ENCODE data around the gene MAPRE2. TPM values are rescaled to one million over a fixed set of nuclear protein-coding genes. Genes with fewer than 3 reads are reported as not detected.
"Not testable (repeated sequence)": the region's sequence is repeated elsewhere in the genome, so short reads cannot be mapped to it uniquely, and the experiment has no call there.

The MAPRE2 gene
- total RNA-seq, 4 donors from 2014 or later, result 22.9 to 39.2 (median 35.8) TPM

GRCh38 chr18:35141567-35142274, 100.5 kb downstream of the MAPRE2 start:
- no peak overlapping the region for H3K27ac ChIP-seq
- H3K4me1 ChIP-seq, result peaks cover 0 to 15% (median 4%) of the 10 kb centered on the region in 3 donors
- no peaks in the 10 kb centered on the region for H3K27me3 ChIP-seq
- H3K9me3 ChIP-seq, result no peaks in the 10 kb centered on the region
- TF ChIP-seq POLR2A (IDR thresholded peaks at IDR 0.05) (no peak), CTCF (IDR thresholded peaks at IDR 0.05) (no peak), EP300 (IDR thresholded peaks at IDR 0.05) (no peak), POLR2AphosphoS5 (IDR thresholded peaks at IDR 0.05) (no peak)
- no peak overlapping the region for H3K4me3 ChIP-seq
- WGBS, 2 donors (ENCODE audit: low coverage in 1 of 2), result 86 to 87% methylated on average over 6 of the region's 6 CpGs
- ATAC-seq, result no peak
- peaks cover 0 to 58% of the 10 kb centered on the region in 2 donors for H3K36me3 ChIP-seq

- 75 to 77% methylated on average over 1 of the region's 1 CpG for WGBS, 2 donors (ENCODE audit: low coverage in 1 of 2)
- H3K27me3 ChIP-seq, result no peaks in the 10 kb centered on the region
- no peak for ATAC-seq
- peaks cover 0 to 15% (median 4%) of the 10 kb centered on the region in 3 donors for H3K4me1 ChIP-seq
- H3K27ac ChIP-seq, result no peak overlapping the region
- TF ChIP-seq CTCF (IDR thresholded peaks at IDR 0.05) (no peak), EP300 (IDR thresholded peaks at IDR 0.05) (no peak), POLR2A (IDR thresholded peaks at IDR 0.05) (no peak), POLR2AphosphoS5 (IDR thresholded peaks at IDR 0.05) (no peak)
- H3K4me3 ChIP-seq, result no peak overlapping the region
- peaks cover 0 to 53% of the 10 kb centered on the region in 2 donors for H3K36me3 ChIP-seq
- no peaks in the 10 kb centered on the region for H3K9me3 ChIP-seq
Measured at GRCh38 chr18:35142275-35142615, 101.0 kb downstream of the MAPRE2 start.

GRCh38 chr18:35143622-35144596, 102.7 kb downstream of the MAPRE2 start:
- TF ChIP-seq EP300 (IDR thresholded peaks at IDR 0.05) (no peak), POLR2A (IDR thresholded peaks at IDR 0.05) (no peak), POLR2AphosphoS5 (IDR thresholded peaks at IDR 0.05) (no peak), CTCF (IDR thresholded peaks at IDR 0.05) (peak; percentile 68 to 90 (median 76))
- peak overlapping the region; percentile 23 to 50 (median 46) for H3K27ac ChIP-seq
- H3K4me1 ChIP-seq, result peaks cover 0 to 15% (median 4%) of the 10 kb centered on the region in 3 donors
- peaks cover 0 to 36% of the 10 kb centered on the region in 2 donors for H3K36me3 ChIP-seq
- WGBS, 2 donors (ENCODE audit: low coverage in 1 of 2), result 26 to 28% methylated on average over 8 of the region's 8 CpGs
- H3K4me3 ChIP-seq, result no peak overlapping the region
- peak; percentile 83 for ATAC-seq
- H3K9me3 ChIP-seq, result no peaks in the 10 kb centered on the region
- H3K27me3 ChIP-seq, result no peaks in the 10 kb centered on the region

GRCh38 chr18:35144698-35145097, 103.5 kb downstream of the MAPRE2 start:
- Histone ChIP-seq H3K9me3 (no peaks in the 10 kb centered on the region), H3K4me1 (peaks cover 0 to 15% (median 4%) of the 10 kb centered on the region in 3 donors), H3K27me3 (no peaks in the 10 kb centered on the region), H3K4me3 (no peak overlapping the region), H3K27ac (peak overlapping the region in 3 of 4 donors; percentile 45 to 50 (median 47)), H3K36me3 (peaks cover 0 to 29% of the 10 kb centered on the region in 2 donors)
- no peak for ATAC-seq
- WGBS, 2 donors (ENCODE audit: low coverage in 1 of 2), result 43 to 64% methylated on average over 4 of the region's 4 CpGs
- TF ChIP-seq POLR2A (IDR thresholded peaks at IDR 0.05) (no peak), POLR2AphosphoS5 (IDR thresholded peaks at IDR 0.05) (no peak), CTCF (IDR thresholded peaks at IDR 0.05) (no peak), EP300 (IDR thresholded peaks at IDR 0.05) (no peak)

- not testable (repeated sequence) for H3K27ac ChIP-seq, H3K4me3 ChIP-seq, H3K9me3 ChIP-seq, ATAC-seq, H3K27me3 ChIP-seq, H3K4me1 ChIP-seq, H3K36me3 ChIP-seq
- WGBS, 2 donors (ENCODE audit: low coverage in 1 of 2), result 100% methylated on average over 2 to 3 of the region's 3 CpGs
Measured at GRCh38 chr18:35150195-35150594, 109.0 kb downstream of the MAPRE2 start.

Measured in gastroesophageal sphincter (tissue), 4 donors.